ENCODE measurements around the gene MYB. TPM values are rescaled to one million over a fixed set of nuclear protein-coding genes. Genes with fewer than 3 reads are reported as not detected.

Gene MYB
- total and polyA plus RNA-seq, 2 donors (not counting 1 experiment from before 2014, with no cell fraction given): under 0.01 to 0.16 TPM

GRCh38 chr6:135236319-135236718, 55.2 kb downstream of the MYB start:
- no peak overlapping the region for H3K9ac ChIP-seq (ENCODE audit: insufficient read depth, low read length)
- no peak overlapping the region for H3K4me3 ChIP-seq (replicated peaks in 1 of 4; ENCODE audit: control extremely low read depth in 1 of 4, insufficient read depth in 1 of 4, low read depth in 3 of 4, low read length in 4 of 4)
- H3K4me1 ChIP-seq (ENCODE audit: control insufficient read depth, extremely low read depth, insufficient read depth, low read length): no peaks in the 10 kb centered on the region
- no peak overlapping the region for H3K27ac ChIP-seq (ENCODE audit: insufficient read depth, low read length)
- no peaks in the 10 kb centered on the region for H3K9me3 ChIP-seq (ENCODE audit: control insufficient read depth, insufficient read depth, low read depth, low read length)
- H2AFZ ChIP-seq (ENCODE audit: low read length): no peak overlapping the region
- H3K79me2 ChIP-seq (ENCODE audit: control insufficient read depth, insufficient read depth, low read length): no peaks in the 10 kb centered on the region
- no peaks in the 10 kb centered on the region for H4K20me1 ChIP-seq (ENCODE audit: control insufficient read depth, extremely low read depth, insufficient read depth, low read length)
- H3K4me2 ChIP-seq (ENCODE audit: extremely low read depth, insufficient read depth, low read length): no peak overlapping the region
- H3K27me3 ChIP-seq (ENCODE audit: control insufficient read depth, insufficient read depth, low read length): no peaks in the 10 kb centered on the region
- no peak for DNase-seq (ENCODE audit: low read depth in 2 of 2)
- TF ChIP-seq EZH2 (IDR thresholded peaks at IDR 0.05; ENCODE audit: low read length, missing control alignments): no peak
- TF ChIP-seq CTCF (conservative IDR thresholded peaks at IDR 0.05 in 1 of 2, IDR thresholded peaks at IDR 0.05 in 1 of 2; ENCODE audit: low read depth in 1 of 2, low read length in 2 of 2): no peak
- H3K36me3 ChIP-seq (ENCODE audit: control insufficient read depth, insufficient read depth, low read length): no peaks in the 10 kb centered on the region

- H3K36me3 ChIP-seq (ENCODE audit: control insufficient read depth, insufficient read depth, low read length): no peaks in the 10 kb centered on the region
- no peaks in the 10 kb centered on the region for H4K20me1 ChIP-seq (ENCODE audit: control insufficient read depth, extremely low read depth, insufficient read depth, low read length)
- H3K9ac ChIP-seq (ENCODE audit: insufficient read depth, low read length): no peak overlapping the region
- H3K9me3 ChIP-seq (ENCODE audit: control insufficient read depth, insufficient read depth, low read depth, low read length): no peaks in the 10 kb centered on the region
- H2AFZ ChIP-seq (ENCODE audit: low read length): no peak overlapping the region
- H3K27me3 ChIP-seq (ENCODE audit: control insufficient read depth, insufficient read depth, low read length): no peaks in the 10 kb centered on the region
- H3K4me3 ChIP-seq (replicated peaks in 1 of 4; ENCODE audit: control extremely low read depth in 1 of 4, insufficient read depth in 1 of 4, low read depth in 3 of 4, low read length in 4 of 4): no peak overlapping the region
- H3K27ac ChIP-seq (ENCODE audit: insufficient read depth, low read length): no peak overlapping the region
- H3K4me2 ChIP-seq (ENCODE audit: extremely low read depth, insufficient read depth, low read length): no peak overlapping the region
- TF ChIP-seq EZH2 (IDR thresholded peaks at IDR 0.05; ENCODE audit: low read length, missing control alignments) (no peak), CTCF (conservative IDR thresholded peaks at IDR 0.05 in 1 of 2, IDR thresholded peaks at IDR 0.05 in 1 of 2; ENCODE audit: low read depth in 1 of 2, low read length in 2 of 2) (no peak)
- no peaks in the 10 kb centered on the region for H3K4me1 ChIP-seq (ENCODE audit: control insufficient read depth, extremely low read depth, insufficient read depth, low read length)
- DNase-seq (ENCODE audit: low read depth in 2 of 2): no peak
- H3K79me2 ChIP-seq (ENCODE audit: control insufficient read depth, insufficient read depth, low read length): no peaks in the 10 kb centered on the region
These were observed 55.6 kb downstream of the MYB start for GRCh38 chr6:135236732-135237131.

- no peaks in the 10 kb centered on the region for H4K20me1 ChIP-seq (ENCODE audit: control insufficient read depth, extremely low read depth, insufficient read depth, low read length)
- DNase-seq (ENCODE audit: low read depth in 2 of 2): no peak
- no peaks in the 10 kb centered on the region for H3K36me3 ChIP-seq (ENCODE audit: control insufficient read depth, insufficient read depth, low read length)
- no peaks in the 10 kb centered on the region for H3K27me3 ChIP-seq (ENCODE audit: control insufficient read depth, insufficient read depth, low read length)
- no peaks in the 10 kb centered on the region for H3K9me3 ChIP-seq (ENCODE audit: control insufficient read depth, insufficient read depth, low read depth, low read length)
- TF ChIP-seq EZH2 (IDR thresholded peaks at IDR 0.05; ENCODE audit: low read length, missing control alignments): no peak
- TF ChIP-seq CTCF (conservative IDR thresholded peaks at IDR 0.05 in 1 of 2, IDR thresholded peaks at IDR 0.05 in 1 of 2; ENCODE audit: low read depth in 1 of 2, low read length in 2 of 2): no peak
- no peaks in the 10 kb centered on the region for H3K4me1 ChIP-seq (ENCODE audit: control insufficient read depth, extremely low read depth, insufficient read depth, low read length)
- H3K79me2 ChIP-seq (ENCODE audit: control insufficient read depth, insufficient read depth, low read length): no peaks in the 10 kb centered on the region
- no peak overlapping the region for H2AFZ ChIP-seq (ENCODE audit: low read length)
- no peak overlapping the region for H3K9ac ChIP-seq (ENCODE audit: insufficient read depth, low read length)
- no peak overlapping the region for H3K27ac ChIP-seq (ENCODE audit: insufficient read depth, low read length)
- H3K4me2 ChIP-seq (ENCODE audit: extremely low read depth, insufficient read depth, low read length): no peak overlapping the region
- no peak overlapping the region for H3K4me3 ChIP-seq (replicated peaks in 1 of 4; ENCODE audit: control extremely low read depth in 1 of 4, insufficient read depth in 1 of 4, low read depth in 3 of 4, low read length in 4 of 4)
These were observed 59.6 kb downstream of the MYB start for GRCh38 chr6:135240711-135241110.

Data from fibroblast of lung (primary cell).